ENCODE results near the gene PAMR1.

The PAMR1 gene

DNA sequence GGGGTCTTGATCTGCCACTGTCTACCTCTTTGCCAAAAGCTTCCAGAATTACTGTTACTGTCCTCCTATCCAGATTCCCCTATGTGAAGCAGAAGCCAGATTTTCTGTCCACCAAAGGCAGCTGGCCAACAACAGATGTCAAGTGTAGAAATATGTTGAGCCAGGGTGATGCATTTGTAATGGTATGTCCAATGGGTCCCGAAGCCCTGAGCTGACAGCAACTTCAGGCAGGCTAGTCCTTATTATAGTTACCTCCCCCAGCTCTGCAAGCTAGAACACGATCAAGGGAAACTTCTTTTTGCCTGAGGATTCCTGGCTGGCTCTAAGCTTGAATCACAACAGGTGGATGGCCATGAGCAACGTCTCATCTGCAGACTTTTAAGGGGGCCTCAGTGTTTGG, 10.2 kb downstream of the PAMR1 start:
- ChIA-PET POLR2A (no interaction called here), CTCF (interaction anchor here (0.7 kb wide), 1 partner anchor 25 kb away, joined by 3 read pairs; no protein-coding TSS in a partner anchor)
- no peak for TF ChIP-seq CTCF (IDR thresholded peaks at IDR 0.05; ENCODE audit: control extremely low read depth, extremely low read depth, low read depth, missing control alignments)
- no peak for DNase-seq (ENCODE audit: extremely low spot score)

GRCh38 chr11:35514481-35514880, 10.9 kb downstream of the PAMR1 start:
- ChIA-PET POLR2A (no interaction called here), CTCF (no interaction called here)
- DNase-seq (ENCODE audit: extremely low spot score), result no peak
- TF ChIP-seq CTCF (IDR thresholded peaks at IDR 0.05; ENCODE audit: control extremely low read depth, extremely low read depth, low read depth, missing control alignments), result no peak

DNA sequence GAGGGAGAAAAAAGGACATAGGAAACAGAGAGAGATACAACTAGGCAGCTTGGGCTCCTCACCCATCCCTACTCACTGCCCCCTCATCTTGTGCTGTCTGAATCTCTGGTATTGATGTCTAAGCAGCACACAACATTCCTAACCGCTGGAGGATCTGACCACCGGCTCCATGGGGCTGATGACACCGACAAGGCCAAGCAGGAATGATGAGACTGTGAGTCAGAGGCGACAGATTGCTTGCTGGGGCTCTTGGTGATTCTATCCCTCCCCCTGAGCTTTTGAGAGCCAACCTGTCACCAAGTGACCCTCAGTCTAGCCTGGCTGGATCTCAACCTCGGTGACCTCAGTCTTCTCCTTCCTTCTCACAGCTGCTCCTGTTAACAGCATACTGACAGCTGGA, 13.8 kb downstream of the PAMR1 start:
- CTCF ChIA-PET, result no interaction called here
- TF ChIP-seq CTCF (IDR thresholded peaks at IDR 0.05; ENCODE audit: control extremely low read depth, extremely low read depth, low read depth, missing control alignments), result no peak
- POLR2A ChIA-PET, result no interaction called here

DNA sequence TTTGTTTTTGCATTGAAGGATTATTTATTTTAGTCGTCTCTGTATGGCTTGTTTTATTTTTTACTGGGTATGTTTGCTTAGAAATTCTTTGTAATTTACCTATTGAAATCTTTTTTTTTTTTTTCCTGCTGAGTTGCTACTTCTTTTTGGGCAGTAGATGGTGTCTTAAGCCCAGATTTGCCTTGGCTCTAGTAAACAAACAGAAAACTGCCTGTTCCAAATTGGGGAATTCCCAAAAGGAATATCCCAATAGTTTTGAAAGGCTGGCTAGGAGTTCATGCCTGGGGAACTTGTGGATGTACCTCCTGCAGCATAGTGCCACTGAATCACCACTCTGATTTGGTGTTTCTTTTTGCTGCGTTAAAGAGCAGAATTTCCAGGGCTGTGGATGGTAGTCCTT, 17.7 kb downstream of the PAMR1 start:
- CTCF ChIA-PET, result no interaction called here
- DNase-seq (ENCODE audit: extremely low spot score), result no peak

More for the DNA sequence above, 13.8 kb downstream of the PAMR1 start:
- no peak for DNase-seq (ENCODE audit: extremely low spot score)

GRCh38 chr11:35501776-35502175, 23.6 kb downstream of the PAMR1 start:
- TF ChIP-seq CTCF (IDR thresholded peaks at IDR 0.05; ENCODE audit: control extremely low read depth, extremely low read depth, low read depth, missing control alignments), result no peak
- CTCF ChIA-PET, result interaction anchor here (2.0 kb wide), 1 partner anchor 17 kb away, joined by 5 read pairs; no protein-coding TSS in a partner anchor
- POLR2A ChIA-PET, result no interaction called here

More for the DNA sequence above, 17.7 kb downstream of the PAMR1 start:
- POLR2A ChIA-PET, result no interaction called here
- no peak for TF ChIP-seq CTCF (IDR thresholded peaks at IDR 0.05; ENCODE audit: control extremely low read depth, extremely low read depth, low read depth, missing control alignments)

DNA sequence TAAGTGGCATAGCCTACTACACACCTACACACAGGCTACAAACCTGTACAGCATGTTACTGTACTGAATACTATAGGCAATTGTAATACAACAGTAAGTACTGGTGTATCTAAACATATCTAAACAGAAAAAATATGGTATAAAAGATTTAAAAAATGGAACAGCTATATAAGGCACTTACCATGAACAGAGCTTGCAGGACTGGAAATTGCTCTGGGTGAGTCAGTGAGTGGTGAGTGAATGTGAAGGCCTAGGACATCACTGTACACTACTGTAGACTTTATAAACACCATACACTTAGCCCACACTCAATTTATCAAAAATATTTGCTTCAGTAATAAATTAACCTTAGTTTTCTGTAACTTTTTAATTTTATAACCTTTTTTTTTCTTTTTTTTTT, 24.7 kb downstream of the PAMR1 start:
- ChIA-PET POLR2A (no interaction called here), CTCF (interaction anchor here (0.7 to 2.0 kb wide), 2 partner anchors 14 to 16 kb away, joined by 3 to 5 read pairs; no protein-coding TSS in a partner anchor)
- DNase-seq (ENCODE audit: extremely low spot score), result no peak
- TF ChIP-seq CTCF (IDR thresholded peaks at IDR 0.05; ENCODE audit: control extremely low read depth, extremely low read depth, low read depth, missing control alignments), result no peak

More at GRCh38 chr11:35501776-35502175, 23.6 kb downstream of the PAMR1 start:
- DNase-seq (ENCODE audit: extremely low spot score), result no peak

DNA sequence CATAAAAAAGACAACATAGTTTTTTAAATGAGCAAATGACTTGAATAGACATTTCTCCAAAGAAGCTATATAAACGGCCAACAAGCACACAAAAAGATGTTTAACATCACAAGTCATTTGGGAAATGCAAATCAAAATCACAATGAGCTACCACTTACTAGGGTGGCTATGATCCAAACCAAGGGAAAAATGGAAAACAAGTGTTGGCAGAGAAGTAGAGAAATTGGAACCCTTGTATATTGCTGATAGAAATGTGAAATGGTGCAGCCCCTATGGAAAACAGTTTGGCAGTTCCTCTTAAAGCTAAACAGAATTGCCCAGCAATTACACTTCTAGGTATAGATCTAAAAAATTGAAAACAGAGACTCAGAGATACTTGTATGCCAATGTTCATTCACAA, 29.0 kb downstream of the PAMR1 start:
- POLR2A ChIA-PET, result no interaction called here
- no peak for DNase-seq (ENCODE audit: extremely low spot score)
- CTCF ChIA-PET, result interaction anchor here (3.5 kb wide), 1 partner anchor 11 kb away, joined by 17 read pairs; no protein-coding TSS in a partner anchor
- no peak for TF ChIP-seq CTCF (IDR thresholded peaks at IDR 0.05; ENCODE audit: control extremely low read depth, extremely low read depth, low read depth, missing control alignments)
